GM06990 (cell line): ENCODE results near the gene ELMO1.

Experiments
- DNase-seq: peaks from one replicate; pipeline ENCODE4 v3.0.0-alpha.2; 2011; ENCODE audit not compliant: insufficient read length; ENCODE audit errors: extremely low read depth
- H3K27me3 ChIP-seq: replicated peaks from 2 replicates; pipeline ENCODE4 v1.6.0; 2011; ENCODE audit warnings: low read length; ENCODE audit not compliant: control insufficient read depth, insufficient read depth
- H3K36me3 ChIP-seq: 2 replicates; pipeline ENCODE4 v1.5.1; 2011; ENCODE audit warnings: low read length; ENCODE audit not compliant: control insufficient read depth, insufficient read depth
- H3K4me3 ChIP-seq: replicated peaks from 2 replicates; pipeline ENCODE4 v1.5.1; 2011; ENCODE audit warnings: low read depth, mild to moderate bottlenecking, control low read depth, low read length
- TF ChIP-seq, protein P1 (sequence below): IDR thresholded peaks from 2 replicates; pipeline ENCODE4 v1.5.1; 2011; ENCODE audit warnings: low read length, control low read depth, mild to moderate bottlenecking, inconsistent platforms; ENCODE audit not compliant: insufficient read depth, poor library complexity, severe bottlenecking

ELMO1 gene

DNA sequence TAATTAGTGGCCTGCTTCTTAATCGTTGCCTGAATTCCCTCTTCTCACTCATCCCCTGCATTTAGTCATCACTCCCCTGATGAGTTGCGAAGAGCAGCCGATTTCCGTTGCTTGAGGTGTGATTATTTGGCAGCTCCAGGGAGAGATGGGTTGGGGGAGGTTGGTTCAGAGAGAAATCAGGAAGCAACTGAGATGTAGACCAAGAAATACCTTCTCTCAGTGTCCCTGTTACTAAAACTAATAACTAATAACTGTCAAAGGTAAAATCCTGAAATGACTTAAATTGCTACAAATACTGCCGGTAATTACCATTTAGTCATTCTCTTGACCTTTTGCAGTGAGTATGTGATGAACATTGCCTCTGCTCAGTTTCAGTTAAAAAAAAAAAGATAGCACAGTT is 76.9 kb downstream of the ELMO1 start:
- no peaks in the 10 kb centered on the region for H3K27me3 ChIP-seq
- TF ChIP-seq, protein P1, sequence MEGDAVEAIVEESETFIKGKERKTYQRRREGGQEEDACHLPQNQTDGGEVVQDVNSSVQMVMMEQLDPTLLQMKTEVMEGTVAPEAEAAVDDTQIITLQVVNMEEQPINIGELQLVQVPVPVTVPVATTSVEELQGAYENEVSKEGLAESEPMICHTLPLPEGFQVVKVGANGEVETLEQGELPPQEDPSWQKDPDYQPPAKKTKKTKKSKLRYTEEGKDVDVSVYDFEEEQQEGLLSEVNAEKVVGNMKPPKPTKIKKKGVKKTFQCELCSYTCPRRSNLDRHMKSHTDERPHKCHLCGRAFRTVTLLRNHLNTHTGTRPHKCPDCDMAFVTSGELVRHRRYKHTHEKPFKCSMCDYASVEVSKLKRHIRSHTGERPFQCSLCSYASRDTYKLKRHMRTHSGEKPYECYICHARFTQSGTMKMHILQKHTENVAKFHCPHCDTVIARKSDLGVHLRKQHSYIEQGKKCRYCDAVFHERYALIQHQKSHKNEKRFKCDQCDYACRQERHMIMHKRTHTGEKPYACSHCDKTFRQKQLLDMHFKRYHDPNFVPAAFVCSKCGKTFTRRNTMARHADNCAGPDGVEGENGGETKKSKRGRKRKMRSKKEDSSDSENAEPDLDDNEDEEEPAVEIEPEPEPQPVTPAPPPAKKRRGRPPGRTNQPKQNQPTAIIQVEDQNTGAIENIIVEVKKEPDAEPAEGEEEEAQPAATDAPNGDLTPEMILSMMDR = no peak
- no peak for DNase-seq
- no peaks in the 10 kb centered on the region for H3K36me3 ChIP-seq
- H3K4me3 ChIP-seq = no peak overlapping the region

DNA sequence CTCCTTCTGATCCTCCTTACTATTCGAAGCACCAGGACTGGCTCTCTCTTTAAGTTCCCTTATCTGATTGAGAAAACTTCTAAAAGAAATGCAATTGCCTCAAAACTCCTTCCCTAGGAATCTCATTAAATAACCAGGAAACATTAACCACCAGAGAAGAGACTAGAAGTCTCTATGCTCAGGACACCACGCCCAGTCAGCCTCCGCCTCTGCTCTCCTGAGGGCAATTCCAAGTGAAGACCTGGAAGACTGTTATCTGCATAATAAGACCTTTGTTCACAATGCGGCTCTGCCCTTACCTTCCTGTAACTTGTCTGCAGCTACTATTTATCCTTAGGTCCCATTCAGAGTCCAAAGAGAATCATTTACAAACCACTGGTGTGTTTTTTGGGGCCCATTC is 78.8 kb downstream of the ELMO1 start:
- Histone ChIP-seq H3K27me3 (no peaks in the 10 kb centered on the region), H3K36me3 (no peaks in the 10 kb centered on the region), H3K4me3 (no peak overlapping the region)
- TF ChIP-seq, protein P1 = no peak
- no peak for DNase-seq

DNA sequence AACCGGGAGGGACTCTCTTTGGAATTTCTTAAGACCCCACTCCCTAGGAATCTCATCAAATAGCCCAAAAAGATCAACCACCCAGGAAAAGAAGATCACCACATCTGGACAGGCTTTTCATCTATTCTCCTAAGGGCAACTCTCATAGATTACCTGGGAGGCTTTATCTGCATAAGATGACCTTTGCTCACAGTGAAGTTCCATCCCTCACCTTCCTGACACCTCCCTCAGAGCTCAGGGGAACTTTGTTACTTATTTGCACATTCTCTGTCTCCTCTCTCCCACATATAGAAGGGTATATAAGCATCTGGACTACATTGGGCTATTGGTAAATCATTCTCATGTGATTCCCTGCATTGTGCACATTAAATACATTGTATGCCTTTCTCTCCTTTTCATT is 80.1 kb downstream of the ELMO1 start:
- H3K4me3 ChIP-seq = no peak overlapping the region
- DNase-seq = no peak
- TF ChIP-seq, protein P1 = no peak
- H3K27me3 ChIP-seq = no peaks in the 10 kb centered on the region
- H3K36me3 ChIP-seq = no peaks in the 10 kb centered on the region

DNA sequence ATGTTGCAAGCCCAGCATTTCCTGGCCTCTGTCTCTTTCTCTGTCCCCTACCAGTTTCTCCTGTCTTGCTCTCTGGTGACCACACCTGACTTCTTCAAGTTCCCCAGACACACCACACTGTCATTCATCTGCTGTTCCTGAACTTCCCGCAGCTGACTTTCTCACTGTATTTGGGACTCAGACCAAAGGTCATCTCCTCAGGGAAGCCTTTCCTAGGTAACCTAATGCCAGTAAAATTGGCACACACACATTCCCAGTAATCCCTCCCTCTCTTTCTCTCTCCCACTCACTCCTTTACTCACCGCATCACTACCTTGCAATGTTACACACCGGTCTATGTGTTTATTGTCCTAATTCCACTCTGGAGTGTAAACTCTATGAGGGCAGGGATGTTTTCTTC is 81.7 kb downstream of the ELMO1 start:
- Histone ChIP-seq H3K4me3 (no peak overlapping the region), H3K27me3 (no peaks in the 10 kb centered on the region), H3K36me3 (no peaks in the 10 kb centered on the region)
- TF ChIP-seq, protein P1 = no peak
- DNase-seq = no peak

DNA sequence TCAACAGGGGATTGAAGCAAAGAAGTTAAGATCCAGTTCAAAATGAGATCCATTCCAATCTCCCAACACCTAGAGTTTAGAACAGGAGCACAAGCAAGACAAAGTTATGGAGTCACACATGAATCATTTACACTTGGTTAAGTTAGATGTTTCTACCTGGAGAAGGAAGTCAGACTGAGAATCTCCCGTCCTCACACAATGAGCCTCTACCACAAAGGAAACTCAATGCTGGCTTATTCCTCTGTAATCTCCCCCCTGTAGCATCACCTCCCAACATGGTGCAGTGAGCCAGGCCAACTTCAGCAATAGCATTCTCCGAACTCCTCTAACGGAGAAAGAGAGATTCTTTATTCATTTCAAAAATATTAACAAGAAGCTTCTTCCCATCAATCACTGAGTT is 82.2 kb downstream of the ELMO1 start:
- Histone ChIP-seq H3K27me3 (no peaks in the 10 kb centered on the region), H3K4me3 (no peak overlapping the region), H3K36me3 (no peaks in the 10 kb centered on the region)
- no peak for DNase-seq
- TF ChIP-seq, protein P1 = no peak

DNA sequence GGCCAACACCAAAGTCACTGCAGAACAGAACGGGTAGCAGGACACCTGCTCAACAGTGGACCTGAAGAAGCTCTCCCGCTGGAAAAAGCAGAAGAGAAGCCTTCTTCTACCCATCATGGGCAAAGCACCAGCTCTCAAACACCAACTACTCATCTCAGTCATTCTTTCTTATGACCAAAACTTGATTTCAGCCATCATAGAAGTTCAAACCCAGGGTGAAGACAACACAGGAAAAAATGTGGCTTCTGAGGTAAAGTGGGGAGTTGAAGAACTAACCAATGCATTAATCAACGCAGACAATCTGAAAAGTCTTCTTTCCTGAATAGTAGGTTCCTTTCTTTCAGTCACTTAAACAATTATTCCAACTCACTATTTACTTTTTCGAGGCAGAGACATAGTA is 83.3 kb downstream of the ELMO1 start:
- Histone ChIP-seq H3K27me3 (no peaks in the 10 kb centered on the region), H3K4me3 (no peak overlapping the region), H3K36me3 (no peaks in the 10 kb centered on the region)
- no peak for DNase-seq
- TF ChIP-seq, protein P1 = no peak
